OCI-LY3 (cell line): ENCODE measurements around the gene MAGIX.
A peak's percentile ranks its signal among the peaks of the same experiment; 100 is the strongest.

Source experiments
- H2AFZ ChIP-seq: fragments of 200-600, 300-600 bp; shearing (Covaris generic); 2 replicates; pipeline ENCODE4 v1.6.0; 2014; ENCODE audit warnings: antibody characterized with exemption, low read depth, low read length
- H3K27ac ChIP-seq: fragments of 200-600, 300-600 bp; sonication (generic); 2 replicates; pipeline ENCODE4 v1.5.1; 2014; ENCODE audit warnings: mild to moderate bottlenecking, low read length, moderate library complexity, mixed read lengths
- H3K27me3 ChIP-seq: fragments of 200-600, 300-600 bp; sonication (generic); 2 replicates; pipeline ENCODE4 v1.6.1; 2014; ENCODE audit warnings: low read depth, low read length, mixed read lengths
- H3K36me3 ChIP-seq: fragments of 200-600, 300-600 bp; sonication (generic); replicated peaks from 2 replicates; pipeline ENCODE3; 2014; ENCODE audit warnings: low read depth, low read length, mixed read lengths
- H3K4me1 ChIP-seq: fragments of 300-600, 200-600 bp; sonication (generic); 2 replicates; pipeline ENCODE4 v1.6.1; 2014; ENCODE audit warnings: low read length, mixed read lengths
- H3K4me2 ChIP-seq: fragments of 200-600, 300-600 bp; sonication (generic); 2 replicates; pipeline ENCODE4 v1.6.1; 2014; ENCODE audit warnings: low read length, mixed read lengths
- H3K4me3 ChIP-seq: fragments of 300-600, 200-600 bp; sonication (generic); 2 replicates; pipeline ENCODE4 v1.5.1; 2014; ENCODE audit warnings: antibody characterized with exemption, mild to moderate bottlenecking, low read length, moderate library complexity
- H3K79me2 ChIP-seq: fragments of 300-600, 200-600 bp; shearing (Covaris generic); 2 replicates; pipeline ENCODE4 v1.6.1; 2014; ENCODE audit warnings: mild to moderate bottlenecking, low read length, mixed read lengths
- H3K9ac ChIP-seq: fragments of 300-600, 200-600 bp; shearing (Covaris generic); 2 replicates; pipeline ENCODE4 v1.6.0; 2014; ENCODE audit warnings: mild to moderate bottlenecking, low read length, moderate library complexity
- H3K9me3 ChIP-seq: fragments of 200-600, 300-600 bp; shearing (Covaris generic); 2 replicates; pipeline ENCODE4 v1.6.1; 2014; ENCODE audit warnings: low read length, mixed read lengths; ENCODE audit not compliant: insufficient read depth
- H4K20me1 ChIP-seq: fragments of 200-600, 300-600 bp; sonication (generic); 2 replicates; pipeline ENCODE4 v1.6.1; 2016; ENCODE audit warnings: low read length, mixed read lengths; ENCODE audit not compliant: insufficient read depth
- EZH2phosphoT487 ChIP-seq: fragments of 200-600 bp; shearing (Covaris generic); IDR thresholded peaks from 2 replicates; pipeline ENCODE4 v1.6.1; 2018; ENCODE audit warnings: antibody characterized with exemption, mixed run types, low read depth
- TF ChIP-seq, protein P1 (sequence below): fragments of 200-600, 300-600 bp; sonication (generic); IDR thresholded peaks from 2 replicates; pipeline ENCODE4 v1.5.1; 2014; ENCODE audit warnings: antibody characterized with exemption, low read length, low read depth

The MAGIX gene

DNA sequence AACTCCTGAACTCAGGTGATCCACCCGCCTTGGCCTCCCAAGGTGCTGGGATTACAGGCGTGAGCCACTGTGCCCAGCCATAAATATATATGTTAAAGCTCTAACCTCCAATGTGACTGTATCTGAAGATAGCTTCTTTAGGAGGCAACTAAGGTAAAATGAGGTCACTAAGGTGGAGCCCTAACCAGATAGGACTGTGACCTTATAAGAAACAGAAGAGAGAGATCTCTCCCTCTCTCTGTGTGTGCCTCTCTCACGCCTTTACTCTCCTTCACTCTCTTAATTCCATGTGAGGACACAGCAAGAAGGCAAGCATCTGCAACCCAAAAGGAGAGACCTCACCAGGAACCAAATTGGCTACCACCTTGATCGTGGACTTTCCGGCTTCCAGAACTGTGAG lies 926 bp upstream of the MAGIX start:
- H3K79me2 ChIP-seq, result no peaks in the 10 kb centered on the region
- H3K27me3 ChIP-seq, result no peaks in the 10 kb centered on the region
- H3K36me3 ChIP-seq, result no peaks in the 10 kb centered on the region
- no peak for TF ChIP-seq EZH2phosphoT487
- TF ChIP-seq, protein P1, sequence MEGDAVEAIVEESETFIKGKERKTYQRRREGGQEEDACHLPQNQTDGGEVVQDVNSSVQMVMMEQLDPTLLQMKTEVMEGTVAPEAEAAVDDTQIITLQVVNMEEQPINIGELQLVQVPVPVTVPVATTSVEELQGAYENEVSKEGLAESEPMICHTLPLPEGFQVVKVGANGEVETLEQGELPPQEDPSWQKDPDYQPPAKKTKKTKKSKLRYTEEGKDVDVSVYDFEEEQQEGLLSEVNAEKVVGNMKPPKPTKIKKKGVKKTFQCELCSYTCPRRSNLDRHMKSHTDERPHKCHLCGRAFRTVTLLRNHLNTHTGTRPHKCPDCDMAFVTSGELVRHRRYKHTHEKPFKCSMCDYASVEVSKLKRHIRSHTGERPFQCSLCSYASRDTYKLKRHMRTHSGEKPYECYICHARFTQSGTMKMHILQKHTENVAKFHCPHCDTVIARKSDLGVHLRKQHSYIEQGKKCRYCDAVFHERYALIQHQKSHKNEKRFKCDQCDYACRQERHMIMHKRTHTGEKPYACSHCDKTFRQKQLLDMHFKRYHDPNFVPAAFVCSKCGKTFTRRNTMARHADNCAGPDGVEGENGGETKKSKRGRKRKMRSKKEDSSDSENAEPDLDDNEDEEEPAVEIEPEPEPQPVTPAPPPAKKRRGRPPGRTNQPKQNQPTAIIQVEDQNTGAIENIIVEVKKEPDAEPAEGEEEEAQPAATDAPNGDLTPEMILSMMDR, result no peak
- no peaks in the 10 kb centered on the region for H3K9me3 ChIP-seq
- H3K4me2 ChIP-seq, result no peak overlapping the region
- H3K4me1 ChIP-seq, result peaks cover 6% of the 10 kb centered on the region
- no peak overlapping the region for H3K4me3 ChIP-seq
- no peak overlapping the region for H2AFZ ChIP-seq
- no peak overlapping the region for H3K27ac ChIP-seq
- no peak overlapping the region for H3K9ac ChIP-seq
- H4K20me1 ChIP-seq, result no peaks in the 10 kb centered on the region

DNA sequence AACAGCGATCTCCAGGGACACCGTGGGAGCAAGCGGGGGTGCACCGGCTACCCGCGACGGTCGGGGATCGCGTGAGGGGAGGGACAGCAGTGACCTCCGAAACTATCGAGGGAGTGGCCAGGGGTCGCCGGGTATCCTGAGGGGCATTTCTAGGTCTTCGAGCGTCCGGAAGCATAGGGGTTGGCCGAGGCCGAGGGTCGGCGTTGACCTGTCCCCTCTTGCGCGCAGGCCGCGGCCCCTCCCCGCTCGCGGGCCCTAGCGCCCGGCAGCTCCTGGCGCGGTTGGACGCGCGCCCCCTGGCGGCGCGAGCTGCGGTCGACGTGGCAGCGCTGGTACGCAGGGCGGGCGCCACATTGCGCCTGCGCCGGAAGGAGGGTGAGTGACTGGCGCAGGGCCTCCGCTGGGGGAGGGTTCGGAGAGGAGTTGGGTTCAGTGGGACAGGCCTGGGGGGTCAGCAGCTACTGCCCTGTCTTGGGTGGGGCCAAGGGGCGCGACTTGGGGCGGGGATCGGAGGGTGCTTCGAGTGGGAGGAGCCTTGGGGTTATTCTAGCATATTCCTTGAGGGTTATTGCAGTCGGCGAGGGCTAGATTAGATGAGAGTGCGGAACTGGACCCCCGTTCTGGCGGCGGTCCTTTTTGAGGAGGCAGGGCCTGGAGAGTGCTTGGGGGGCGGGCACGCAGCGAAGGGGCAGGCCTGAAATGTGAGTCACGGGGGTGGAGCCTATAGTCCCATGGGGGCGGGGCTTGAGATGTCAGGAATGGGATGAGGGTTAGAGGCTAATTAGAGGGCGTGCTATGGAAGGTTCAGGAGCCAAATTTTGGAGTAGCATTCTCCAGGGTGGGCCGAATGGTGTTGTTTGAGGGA lies 1.2 kb downstream of the MAGIX start:
- peak overlapping the region; percentile 83; the same call in 1 of the 2 replicates for H2AFZ ChIP-seq
- peak overlapping the region; percentile 96 for H3K9ac ChIP-seq
- H3K36me3 ChIP-seq, result no peaks in the 10 kb centered on the region
- H4K20me1 ChIP-seq, result no peaks in the 10 kb centered on the region
- peak overlapping the region; percentile 82 for H3K4me3 ChIP-seq
- peak overlapping the region; percentile 75 for H3K27ac ChIP-seq
- no peak for TF ChIP-seq EZH2phosphoT487
- TF ChIP-seq, protein P1, result peak; percentile 58
- no peaks in the 10 kb centered on the region for H3K79me2 ChIP-seq
- H3K4me2 ChIP-seq, result peak overlapping the region; percentile 92
- peaks cover 21% of the 10 kb centered on the region for H3K4me1 ChIP-seq
- no peaks in the 10 kb centered on the region for H3K27me3 ChIP-seq
- H3K9me3 ChIP-seq, result no peaks in the 10 kb centered on the region

DNA sequence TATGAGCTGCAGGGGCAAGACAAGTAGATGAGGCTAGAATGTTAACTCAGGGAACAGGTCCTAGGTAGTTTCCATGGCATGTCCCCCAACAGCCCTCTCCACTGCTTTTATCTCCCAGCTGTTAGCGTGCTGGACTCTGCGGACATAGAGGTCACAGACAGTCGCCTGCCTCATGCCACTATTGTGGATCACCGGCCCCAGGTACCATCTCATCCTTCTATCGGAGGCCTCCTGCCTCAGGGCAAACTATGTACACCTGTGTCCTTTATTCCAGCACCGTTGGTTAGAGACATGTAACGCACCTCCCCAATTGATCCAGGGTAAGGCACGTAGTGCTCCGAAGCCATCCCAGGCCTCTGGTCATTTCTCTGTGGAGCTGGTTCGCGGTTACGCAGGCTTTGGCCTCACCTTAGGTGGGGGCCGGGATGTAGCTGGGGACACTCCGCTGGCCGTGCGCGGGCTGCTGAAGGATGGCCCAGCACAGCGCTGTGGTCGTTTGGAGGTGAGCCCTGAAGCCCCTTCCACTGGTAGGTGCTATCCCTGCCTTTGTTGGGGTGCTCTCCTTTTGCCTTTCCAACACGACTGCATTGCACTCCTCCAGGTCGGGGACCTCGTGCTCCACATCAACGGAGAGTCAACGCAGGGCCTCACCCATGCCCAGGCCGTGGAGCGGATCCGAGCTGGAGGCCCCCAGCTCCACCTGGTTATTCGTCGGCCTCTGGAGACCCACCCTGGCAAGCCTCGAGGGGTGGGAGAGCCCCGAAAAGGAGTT lies 2.2 kb downstream of the MAGIX start:
- Histone ChIP-seq H3K4me2 (peak overlapping the region; percentile 92), H4K20me1 (no peaks in the 10 kb centered on the region), H2AFZ (no peak overlapping the region), H3K36me3 (no peaks in the 10 kb centered on the region), H3K79me2 (no peaks in the 10 kb centered on the region), H3K27me3 (no peaks in the 10 kb centered on the region), H3K9me3 (no peaks in the 10 kb centered on the region), H3K27ac (no peak overlapping the region), H3K9ac (no peak overlapping the region), H3K4me3 (peak overlapping the region; percentile 82), H3K4me1 (peaks cover 27% of the 10 kb centered on the region)
- TF ChIP-seq, protein P1, result no peak
